ENCODE results near the gene ADCY3. TPM values are rescaled to one million over a fixed set of nuclear protein-coding genes. Genes with fewer than 3 reads are reported as not detected.

ADCY3 gene
- total and polyA plus RNA-seq, 12 donors: 8.0 to 72.0 (median 35.1) TPM

- peak; percentile 83 to 95 (median 92) for TF ChIP-seq CTCF (IDR thresholded peaks at IDR 0.05)
- no peak for TF ChIP-seq POLR2A (IDR thresholded peaks at IDR 0.05)
- H3K27ac ChIP-seq: no peak overlapping the region
- no peaks in the 10 kb centered on the region for H3K9me3 ChIP-seq (replicated peaks in 1 of 3)
- DNase-seq: peak; percentile 84 to 95 (median 88)
- intact Hi-C loops (cut with DNase I): loop anchor here (2.0 to 5.0 kb wide), 2 partner anchors 415 kb away; no protein-coding TSS in a partner anchor
- 22 to 32% (median 30%) methylated on average over 16 to 30 of the region's 30 CpGs for WGBS, 4 donors
- H3K4me3 ChIP-seq: no peak overlapping the region
- H3K36me3 ChIP-seq (replicated peaks in 1 of 2): peaks cover 0 to 4% of the 10 kb centered on the region in 2 donors
- H3K27me3 ChIP-seq: no peaks in the 10 kb centered on the region
- peaks cover 0 to 8% of the 10 kb centered on the region in 2 donors for H3K4me1 ChIP-seq (replicated peaks in 1 of 2)
These were observed 92.5 kb downstream of the ADCY3 start for GRCh38 chr2:24827321-24828237.

- no peak for TF ChIP-seq CTCF (IDR thresholded peaks at IDR 0.05)
- TF ChIP-seq POLR2A (IDR thresholded peaks at IDR 0.05): no peak
- DNase-seq: peak in 1 of 7 donors; percentile 3
- Histone ChIP-seq H3K36me3 (replicated peaks in 1 of 2) (peaks cover 0 to 8% of the 10 kb centered on the region in 2 donors), H3K27me3 (no peaks in the 10 kb centered on the region), H3K4me3 (no peak overlapping the region), H3K4me1 (replicated peaks in 1 of 2) (peaks cover 0 to 8% of the 10 kb centered on the region in 2 donors), H3K9me3 (replicated peaks in 1 of 3) (no peaks in the 10 kb centered on the region), H3K27ac (no peak overlapping the region)
- intact Hi-C loops (cut with DNase I): loop anchor here (2.0 to 5.0 kb wide), 2 partner anchors 414 kb away; no protein-coding TSS in a partner anchor
- 63 to 80% (median 69%) methylated on average over 5 of the region's 5 CpGs for WGBS, 4 donors
These were observed 93.3 kb downstream of the ADCY3 start for GRCh38 chr2:24826773-24827145.

GRCh38 chr2:24825883-24826772, 93.9 kb downstream of the ADCY3 start:
- peaks cover 0 to 12% of the 10 kb centered on the region in 2 donors for H3K36me3 ChIP-seq (replicated peaks in 1 of 2)
- no peak for TF ChIP-seq CTCF (IDR thresholded peaks at IDR 0.05)
- TF ChIP-seq POLR2A (IDR thresholded peaks at IDR 0.05): no peak
- H3K27ac ChIP-seq: no peak overlapping the region
- H3K4me3 ChIP-seq: no peak overlapping the region
- peak in 3 of 7 donors; percentile 12 to 29 (median 18) for DNase-seq
- H3K4me1 ChIP-seq (replicated peaks in 1 of 2): peaks cover 0 to 8% of the 10 kb centered on the region in 2 donors
- no peaks in the 10 kb centered on the region for H3K27me3 ChIP-seq
- intact Hi-C loops (cut with DNase I): loop anchor here (2.0 to 5.0 kb wide), 3 partner anchors 405 to 414 kb away; no protein-coding TSS in a partner anchor
- H3K9me3 ChIP-seq (replicated peaks in 1 of 3): no peaks in the 10 kb centered on the region
- WGBS, 4 donors: 92 to 94% (median 93%) methylated on average over 12 to 14 of the region's 14 CpGs

Measured in adrenal gland (tissue), 12 donors.